H1 (cell line): ENCODE data around the gene NIFK. TPM values are rescaled to one million over a fixed set of nuclear protein-coding genes. Genes with fewer than 3 reads are reported as not detected.

Experiments
- CTCF ChIA-PET: fragments of 300-600 bp; sonication (Branson Sonifier 250); formaldehyde crosslinking; loops from one replicate; lab custom pipeline; 2021; ENCODE audit not compliant: partially characterized antibody; lab: Charles Lee
- POLR2A ChIA-PET: fragments of 300-600 bp; sonication (Branson Sonifier 250); formaldehyde crosslinking; loops from one replicate; lab custom pipeline; 2021; ENCODE audit warnings: inconsistent platforms; ENCODE audit not compliant: partially characterized antibody; lab: Charles Lee
- DNase-seq, 2 experiments: peaks; one replicate each; pipeline versions ENCODE4 v3.0.0 to v3.0.0-alpha.2; 2010 to 2022; ENCODE audit warnings: low spot score in 2 of 2, low read depth in 1 of 2, mixed read lengths in 1 of 2
- FAIRE-seq: peaks from 2 replicates; lab custom pipeline; 2011; peaks lifted over from hg19 to GRCh38; lab: Jason Lieb, UNC
- H2AFZ ChIP-seq: 2 replicates; pipeline ENCODE4 v1.8.1; 2012; ENCODE audit warnings: low read length, inconsistent platforms
- H2AK5ac ChIP-seq: 2 replicates; pipeline ENCODE4 v1.6.1; 2013; ENCODE audit warnings: low read depth, low read length
- H2BK120ac ChIP-seq: replicated peaks from 2 replicates; pipeline ENCODE3; 2013; ENCODE audit warnings: low read depth, low read length, inconsistent platforms
- H2BK12ac ChIP-seq: 2 replicates; pipeline ENCODE4 v1.6.1; 2013; ENCODE audit warnings: low read depth, low read length
- H2BK15ac ChIP-seq: 2 replicates; pipeline ENCODE4 v1.6.1; 2013; ENCODE audit warnings: low read length
- H2BK20ac ChIP-seq: 2 replicates; pipeline ENCODE4 v1.6.1; 2013; ENCODE audit warnings: low read length
- H2BK5ac ChIP-seq: 2 replicates; pipeline ENCODE4 v1.6.1; 2013; ENCODE audit warnings: low read depth, low read length
- H3K14ac ChIP-seq: 2 replicates; pipeline ENCODE4 v1.6.1; 2013; ENCODE audit warnings: inconsistent platforms; ENCODE audit not compliant: insufficient read length
- H3K18ac ChIP-seq: 2 replicates; pipeline ENCODE4 v1.6.1; 2013; ENCODE audit warnings: low read length; ENCODE audit errors: extremely low read depth
- H3K23ac ChIP-seq: 2 replicates; pipeline ENCODE4 v1.6.1; 2013; ENCODE audit warnings: inconsistent platforms; ENCODE audit not compliant: insufficient read length
- H3K23me2 ChIP-seq: 2 replicates; pipeline ENCODE4 v1.6.1; 2013; ENCODE audit warnings: low read depth, low read length
- H3K27ac ChIP-seq: 2 replicates; pipeline ENCODE4 v1.6.1; 2011; ENCODE audit warnings: low read depth, low read length, inconsistent platforms
- H3K27me3 ChIP-seq, 4 experiments: replicated peaks in 1 of 4; 1 replicate in 1 of 4; 2 replicates in 3 of 4; pipeline versions ENCODE4 v1.6.1 to v1.8.1; 2011 to 2013; ENCODE audit warnings: low read length in 3 of 4, mild to moderate bottlenecking in 3 of 4, inconsistent platforms in 2 of 4, mixed read lengths in 2 of 4, moderate library complexity in 1 of 4; ENCODE audit not compliant: control insufficient read depth in 3 of 4, insufficient read depth in 3 of 4; ENCODE audit errors: extremely low read depth in 1 of 4
- H3K36me3 ChIP-seq, 4 experiments: 2 replicates each; pipeline versions ENCODE4 v1.6.1 to v1.8.1; 2011 to 2013; ENCODE audit warnings: mild to moderate bottlenecking in 4 of 4, low read length in 3 of 4, moderate library complexity in 2 of 4, control low read depth in 1 of 4, inconsistent platforms in 1 of 4; ENCODE audit not compliant: insufficient read depth in 4 of 4, control insufficient read depth in 2 of 4
- H3K4ac ChIP-seq: replicated peaks from 2 replicates; pipeline ENCODE3; 2013; ENCODE audit warnings: low read length, low read depth, mixed read lengths, inconsistent platforms; ENCODE audit not compliant: insufficient read length
- H3K4me1 ChIP-seq, 4 experiments: replicated peaks in 1 of 4; 1 replicate in 1 of 4; 2 replicates in 3 of 4; pipeline versions ENCODE4 v1.6.1 to v1.8.1; 2011 to 2013; ENCODE audit warnings: low read length in 3 of 4, inconsistent platforms in 2 of 4, mixed read lengths in 1 of 4; ENCODE audit not compliant: insufficient read depth in 4 of 4, control insufficient read depth in 3 of 4
- H3K4me2 ChIP-seq, 2 experiments: 2 replicates each; pipeline versions ENCODE4 v1.6.1 to v1.8.1; 2011 to 2013; ENCODE audit warnings: low read depth in 2 of 2, low read length in 2 of 2, control low read depth in 1 of 2, inconsistent platforms in 1 of 2, mild to moderate bottlenecking in 1 of 2; ENCODE audit not compliant: insufficient read depth in 1 of 2
- H3K4me3 ChIP-seq, 4 experiments: fragments of 200-600, 300-600 bp in 1 of 4; sonication (generic), shearing (Covaris generic), sonication (Bioruptor Twin) in 1 of 4; 2 replicates each; pipeline versions ENCODE4 v1.5.1 to v1.8.1; 2011 to 2016; ENCODE audit warnings: low read length in 4 of 4, low read depth in 3 of 4, control low read depth in 2 of 4, inconsistent platforms in 2 of 4, mild to moderate bottlenecking in 2 of 4, mixed read lengths in 1 of 4, moderate library complexity in 1 of 4; ENCODE audit not compliant: insufficient read depth in 2 of 4; ENCODE audit errors: extremely low read depth in 1 of 4
- H3K56ac ChIP-seq: replicated peaks from 2 replicates; pipeline ENCODE3; 2013; ENCODE audit warnings: low read depth, mild to moderate bottlenecking, mixed read lengths, low read length, inconsistent platforms; ENCODE audit not compliant: insufficient read length
- H3K79me1 ChIP-seq: 2 replicates; pipeline ENCODE4 v1.6.1; 2013; ENCODE audit warnings: low read depth, low read length, control low read depth
- H3K79me2 ChIP-seq, 2 experiments: 2 replicates each; pipeline versions ENCODE4 v1.6.1 to v1.8.1; 2012 to 2013; ENCODE audit warnings: low read length in 2 of 2, mild to moderate bottlenecking in 2 of 2, inconsistent platforms in 1 of 2; ENCODE audit not compliant: insufficient read depth in 2 of 2, control insufficient read depth in 1 of 2
- H3K9ac ChIP-seq, 4 experiments: replicated peaks in 1 of 4; 1 replicate in 1 of 4; 2 replicates in 3 of 4; pipeline versions ENCODE4 v1.6.1 to v1.8.1; 2011 to 2013; ENCODE audit warnings: low read depth in 3 of 4, low read length in 3 of 4, control low read depth in 2 of 4, mild to moderate bottlenecking in 2 of 4, moderate library complexity in 2 of 4, inconsistent platforms in 1 of 4; ENCODE audit errors: extremely low read depth in 1 of 4
- H3K9me3 ChIP-seq, 2 experiments: 2 replicates each; pipeline versions ENCODE4 v1.6.1 to v1.8.1; 2012 to 2013; ENCODE audit warnings: mild to moderate bottlenecking in 2 of 2, moderate library complexity in 2 of 2, control low read depth in 1 of 2, inconsistent platforms in 1 of 2, low read depth in 1 of 2, low read length in 1 of 2, mixed read lengths in 1 of 2; ENCODE audit not compliant: insufficient read depth in 2 of 2
- H4K20me1 ChIP-seq, 2 experiments: replicated peaks in 1 of 2; 2 replicates each; pipeline versions ENCODE3 to v1.8.1; 2011 to 2013; ENCODE audit warnings: inconsistent platforms in 2 of 2, low read length in 2 of 2, mild to moderate bottlenecking in 1 of 2; ENCODE audit not compliant: insufficient read depth in 2 of 2, control insufficient read depth in 1 of 2
- H4K5ac ChIP-seq: 2 replicates; pipeline ENCODE4 v1.6.1; 2013; ENCODE audit warnings: low read length, low read depth, mixed read lengths, inconsistent platforms; ENCODE audit not compliant: insufficient read length
- H4K8ac ChIP-seq: 2 replicates; pipeline ENCODE4 v1.8.0; 2013; ENCODE audit warnings: mild to moderate bottlenecking, moderate library complexity, low read length, inconsistent platforms; ENCODE audit not compliant: insufficient read depth; ENCODE audit errors: extremely low read depth
- H4K91ac ChIP-seq: replicated peaks from 2 replicates; pipeline ENCODE3; 2013; ENCODE audit warnings: low read length, mixed read lengths, inconsistent platforms; ENCODE audit not compliant: insufficient read length
- BACH1 ChIP-seq: IDR thresholded peaks from 2 replicates; pipeline ENCODE4 v1.6.1; 2012; ENCODE audit warnings: low read length, improper control_type of control experiment
- CBX5 ChIP-seq: fragments of 300-800, 300-1000 bp; sonication (generic); IDR thresholded peaks from 2 replicates; pipeline ENCODE4 v1.7.1; 2016; ENCODE audit warnings: antibody characterized with exemption, low read length, low read depth
- CEBPB ChIP-seq: IDR thresholded peaks from 2 replicates; pipeline ENCODE4 v1.6.1; 2012; ENCODE audit warnings: low read depth, low read length
- FOSL1 ChIP-seq: IDR thresholded peaks from 2 replicates; pipeline ENCODE4 v1.6.1; 2011; ENCODE audit warnings: mild to moderate bottlenecking, low read depth, low read length, moderate library complexity; ENCODE audit not compliant: insufficient read depth
- GABPA ChIP-seq: IDR thresholded peaks from 2 replicates; pipeline ENCODE4 v1.6.1; 2011; ENCODE audit warnings: mild to moderate bottlenecking, low read length, moderate library complexity, borderline replicate concordance; ENCODE audit not compliant: insufficient read depth
- JUN ChIP-seq: IDR thresholded peaks from 2 replicates; pipeline ENCODE4 v1.6.1; 2011; ENCODE audit warnings: low read depth, mild to moderate bottlenecking, improper control_type of control experiment, low read length
- MAX ChIP-seq: IDR thresholded peaks from 2 replicates; pipeline ENCODE4 v1.6.1; 2012; ENCODE audit warnings: inconsistent platforms
- NRF1 ChIP-seq: IDR thresholded peaks from 2 replicates; pipeline ENCODE4 v1.6.1; 2011; ENCODE audit warnings: mild to moderate bottlenecking, low read depth, low read length, improper control_type of control experiment
- POLR2A ChIP-seq, 2 experiments: IDR thresholded peaks; 1 replicate in 1 of 2; 2 replicates in 1 of 2; pipeline ENCODE4 v1.6.1; 2011; ENCODE audit warnings: low read depth in 2 of 2, low read length in 2 of 2, mild to moderate bottlenecking in 2 of 2; ENCODE audit errors: control extremely low read depth in 1 of 2
- POLR2AphosphoS5 ChIP-seq: IDR thresholded peaks from 2 replicates; pipeline ENCODE4 v1.6.1; 2011; ENCODE audit warnings: low read depth, low read length
- SIRT6 ChIP-seq: IDR thresholded peaks from one replicate; pipeline ENCODE4 v1.7.1; 2012; ENCODE audit warnings: low read length, inconsistent platforms
- SIX5 ChIP-seq: IDR thresholded peaks from 2 replicates; pipeline ENCODE4 v1.6.1; 2011; ENCODE audit warnings: mild to moderate bottlenecking, low read depth, low read length
- SP1 ChIP-seq: IDR thresholded peaks from 2 replicates; pipeline ENCODE4 v1.6.1; 2011; ENCODE audit warnings: low read depth, low read length
- TAF7 ChIP-seq: optimal IDR thresholded peaks from 2 replicates; pipeline ENCODE3; 2011; ENCODE audit warnings: low read depth, mild to moderate bottlenecking, inconsistent platforms, low read length, moderate library complexity, borderline replicate concordance
- WGBS, 2 experiments: shearing (Covaris generic) in 1 of 2; methylation state at CpG; one replicate each; pipeline versions ENCODE4 v1.1.6 to v1.1.7; 2013 to 2015; ENCODE audit warnings: low lambda C conversion rate in 2 of 2, mixed read lengths in 2 of 2, inconsistent platforms in 1 of 2, low coverage in 1 of 2, missing lambda C conversion rate in 1 of 2; ENCODE audit not compliant: insufficient replicate concordance in 2 of 2, insufficient coverage in 1 of 2, insufficient read length in 1 of 2; ENCODE audit errors: extremely low coverage in 1 of 2, missing lambda C conversion rate in 1 of 2; 5-methylcytosine and 5-hydroxymethylcytosine counted together
- polyA plus RNA-seq, 7 experiments: library from polyadenylated mRNA; depleted of rRNA in 3 of 7; stranded (reverse) in 5 of 7; unstranded in 2 of 7; fragments of >200 nt in 5 of 7; fragments of 200-250 nt in 2 of 7; gene quantifications; 1 replicate in 5 of 7; 2 replicates in 1 of 7; 4 replicates in 1 of 7; pipeline versions ENCODE4 v1.2.1 to v1.2.3, GENCODE V29; 2011 to 2013; ENCODE audit warnings: missing spikeins in 2 of 7, mixed read lengths in 2 of 7
- total RNA-seq: library from RNA; stranded (reverse); fragmentation: NEBNext Ultra II Directional; extraction: Animal tissue kit (Norgen Biotek cat#: 25700); gene quantifications from 2 replicates; pipeline ENCODE4 v1.2.1, GENCODE V29; 2021

NIFK gene
- total and polyA plus RNA-seq, 2 of the 8 experiments (the other 6 are each of a cell fraction or from before 2014, with no cell fraction given): 24.4 to 117 TPM

GRCh38 chr2:121707344-121707919, 29.2 kb downstream of the NIFK start:
- H3K18ac ChIP-seq: no peak overlapping the region
- H4K5ac ChIP-seq: no peak overlapping the region
- H2BK15ac ChIP-seq: no peak overlapping the region
- H3K79me1 ChIP-seq: no peaks in the 10 kb centered on the region
- no peaks in the 10 kb centered on the region for H3K79me2 ChIP-seq
- H3K9me3 ChIP-seq: no peaks in the 10 kb centered on the region
- H3K23me2 ChIP-seq: no peaks in the 10 kb centered on the region
- no peak overlapping the region for H4K91ac ChIP-seq
- TF ChIP-seq SIRT6 (no peak), JUN (no peak), TAF7 (no peak), FOSL1 (no peak), CBX5 (no peak), GABPA (no peak), POLR2AphosphoS5 (no peak), POLR2A (IDR thresholded peaks at IDR 0.05; ENCODE audit: control extremely low read depth in 1 of 2, low read depth in 2 of 2, low read length in 2 of 2) (no peak), NRF1 (no peak), MAX (no peak), BACH1 (no peak), SP1 (no peak), SIX5 (no peak), CEBPB (no peak)
- H2AFZ ChIP-seq: no peak overlapping the region
- no peak overlapping the region for H3K56ac ChIP-seq
- no peaks in the 10 kb centered on the region for H3K27me3 ChIP-seq
- no peak overlapping the region for H3K14ac ChIP-seq
- CTCF ChIA-PET: interaction anchor here (1.0 to 1.1 kb wide), 2 partner anchors 10 to 11 kb away, joined by 4 to 6 read pairs; no protein-coding TSS in a partner anchor
- no peak for DNase-seq
- no peak overlapping the region for H2BK5ac ChIP-seq
- no peak overlapping the region for H3K4ac ChIP-seq
- H2BK120ac ChIP-seq: no peak overlapping the region
- 80% methylated on average over 9 of the region's 9 CpGs; no CpG with 5 or more reads in 1 of the 2 experiments for WGBS, 2 experiments
- POLR2A ChIA-PET: interaction anchor here (1.4 kb wide), 1 partner anchor 58 kb away, joined by 3 read pairs; the partner anchor contains the start of gene CLASP1
- no peak overlapping the region for H4K8ac ChIP-seq
- no peak overlapping the region for H3K4me2 ChIP-seq
- H3K4me3 ChIP-seq: no peak overlapping the region
- no peak overlapping the region for H2BK20ac ChIP-seq
- peaks cover 0 to 6% (median 0%) of the 10 kb centered on the region in 4 experiments; a peak in 2 of 7 replicates for H3K4me1 ChIP-seq
- no peak overlapping the region for H3K23ac ChIP-seq
- no peak for FAIRE-seq
- no peak overlapping the region; a peak in 1 of 7 replicates for H3K9ac ChIP-seq
- H2AK5ac ChIP-seq: no peak overlapping the region; the same call in 1 of the 2 replicates
- no peaks in the 10 kb centered on the region for H4K20me1 ChIP-seq
- no peak overlapping the region for H3K27ac ChIP-seq
- H2BK12ac ChIP-seq: no peak overlapping the region
- no peaks in the 10 kb centered on the region for H3K36me3 ChIP-seq
